ENCODE results near the gene MSRB1. TPM values are rescaled to one million over a fixed set of nuclear protein-coding genes. Genes with fewer than 3 reads are reported as not detected.

Gene MSRB1
- total RNA-seq, 1 donor from 2014 or later = 21.0 TPM

DNA sequence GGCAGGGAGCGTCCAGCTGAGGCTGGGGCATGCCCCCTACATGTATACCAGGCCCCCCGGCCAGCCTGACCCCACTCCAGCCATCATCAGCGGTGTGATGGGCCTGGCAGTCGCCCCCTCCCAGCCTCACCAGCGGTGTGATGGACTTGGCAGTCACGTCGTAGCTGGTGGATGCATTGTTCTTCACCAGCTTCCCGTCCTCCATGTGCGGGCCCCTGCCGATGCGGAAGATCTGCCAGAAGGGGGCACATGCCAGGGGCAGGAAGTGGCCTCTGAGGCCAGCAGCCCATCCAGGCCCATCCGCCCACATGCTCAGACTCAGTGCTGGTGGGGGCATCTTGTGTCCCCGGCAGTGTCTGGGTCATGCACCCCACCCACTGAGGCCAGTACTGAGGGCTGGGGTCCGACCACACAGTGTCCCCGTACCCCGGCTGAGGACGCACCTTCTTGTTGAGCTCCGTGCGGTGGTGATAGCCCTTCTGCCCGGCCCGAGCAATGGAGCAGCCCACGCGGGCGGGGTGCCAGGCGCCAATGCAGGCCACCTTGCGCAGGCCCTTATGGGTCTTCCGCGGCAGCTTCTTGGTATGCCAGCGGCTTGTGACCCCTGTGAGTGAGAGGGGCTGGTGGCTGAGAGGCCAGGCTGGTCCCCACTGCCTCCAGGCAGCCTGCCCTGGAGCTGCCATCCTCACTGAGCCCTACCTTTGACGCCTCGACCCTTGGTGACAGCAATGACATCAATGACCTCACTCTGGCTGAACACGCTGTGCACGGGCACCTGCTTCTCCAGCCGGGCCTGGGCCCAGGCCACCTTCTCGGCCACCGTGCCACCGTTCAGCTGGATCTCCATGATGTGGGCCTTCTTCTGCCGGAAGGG lies 3.7 kb upstream of the MSRB1 start:
- Mint-ChIP-seq H3K4me1 (ENCODE audit: unreplicated experiment) (peaks cover 15% of the 10 kb centered on the region), H3K4me3 (ENCODE audit: unreplicated experiment) (no peak overlapping the region), H3K36me3 (ENCODE audit: unreplicated experiment) (no peaks in the 10 kb centered on the region), H3K9me3 (ENCODE audit: unreplicated experiment) (no peaks in the 10 kb centered on the region), H3K27me3 (ENCODE audit: unreplicated experiment) (no peaks in the 10 kb centered on the region), H3K27ac (ENCODE audit: unreplicated experiment) (no peak overlapping the region)
- no peak for TF ChIP-seq CTCF (IDR thresholded peaks at IDR 0.05)
- DNase-seq (ENCODE audit: extremely low spot score, unreplicated experiment) = no peak

DNA sequence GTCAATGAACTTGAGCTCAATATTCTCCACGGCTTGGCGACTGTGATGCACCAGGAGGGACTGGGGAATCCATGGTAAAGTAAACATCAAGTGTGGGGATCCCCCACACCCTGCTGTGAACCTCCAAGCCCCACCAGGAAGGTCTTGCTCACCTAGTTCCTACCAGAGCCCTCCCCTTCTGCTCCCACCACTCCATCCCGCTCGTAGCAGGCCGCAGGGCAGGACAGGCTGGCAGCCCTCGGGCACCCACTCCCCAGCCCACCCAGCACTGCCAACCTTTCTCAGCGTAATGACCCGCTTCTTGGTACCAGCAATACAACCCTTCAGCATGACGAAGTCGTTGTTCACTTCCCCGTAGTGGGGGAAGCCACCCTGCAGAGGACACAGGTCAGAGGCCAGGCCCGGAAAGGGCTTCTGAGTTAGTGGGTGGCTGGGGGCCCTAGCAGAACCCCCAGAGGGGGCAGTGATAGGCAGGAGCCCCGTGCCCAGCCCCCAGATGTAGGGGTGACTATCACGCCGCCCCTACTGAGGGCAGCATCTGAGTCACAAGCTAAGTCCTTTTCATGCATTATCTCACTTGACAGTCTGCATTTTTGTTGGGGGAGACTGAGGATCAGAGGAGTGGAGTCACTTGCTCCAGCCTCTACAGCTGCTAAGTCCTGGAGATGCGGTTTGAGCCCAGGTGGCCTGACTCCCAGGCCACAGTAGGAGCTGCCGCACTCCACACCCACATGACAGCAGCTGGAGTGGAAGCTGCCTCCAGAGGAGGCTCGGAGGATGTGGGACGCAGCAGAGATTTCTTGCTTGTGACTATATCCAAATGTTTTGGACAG lies 2.8 kb upstream of the MSRB1 start:
- TF ChIP-seq CTCF (IDR thresholded peaks at IDR 0.05) = no peak
- DNase-seq (ENCODE audit: extremely low spot score, unreplicated experiment) = no peak
- Mint-ChIP-seq H3K4me1 (ENCODE audit: unreplicated experiment) (peaks cover 19% of the 10 kb centered on the region), H3K27me3 (ENCODE audit: unreplicated experiment) (no peaks in the 10 kb centered on the region), H3K9me3 (ENCODE audit: unreplicated experiment) (no peaks in the 10 kb centered on the region), H3K27ac (ENCODE audit: unreplicated experiment) (no peak overlapping the region), H3K4me3 (ENCODE audit: unreplicated experiment) (no peak overlapping the region), H3K36me3 (ENCODE audit: unreplicated experiment) (no peaks in the 10 kb centered on the region)

DNA sequence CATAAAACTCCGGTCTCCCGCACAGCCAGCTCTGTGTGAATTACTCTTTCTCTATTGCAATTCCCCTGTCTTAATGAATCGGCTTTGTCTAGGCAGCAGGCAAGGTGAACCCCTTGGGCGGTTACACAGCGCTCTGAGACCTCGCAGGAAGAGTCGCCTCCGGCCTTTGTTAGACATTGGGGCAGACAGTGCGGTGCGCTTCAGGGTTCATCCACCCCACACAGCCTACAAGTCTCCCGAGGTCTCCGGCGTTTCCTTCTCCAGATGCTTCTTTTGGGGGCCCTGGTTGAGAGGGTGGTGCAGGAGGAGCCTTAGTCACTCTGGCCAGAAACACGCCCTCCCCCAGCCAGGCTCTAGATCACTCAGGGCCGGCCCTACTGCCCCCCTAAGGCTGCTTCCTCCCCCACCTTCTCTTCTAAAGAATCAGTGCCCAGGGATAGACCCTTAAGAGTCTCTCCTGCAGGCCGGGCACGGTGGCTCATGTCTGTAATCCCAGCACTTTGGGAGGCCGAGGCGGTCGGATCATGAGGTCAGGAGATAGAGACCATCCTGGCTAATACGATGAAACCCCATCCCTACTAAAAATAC lies 1.7 kb upstream of the MSRB1 start:
- no peak for DNase-seq (ENCODE audit: extremely low spot score, unreplicated experiment)
- H3K36me3 Mint-ChIP-seq (ENCODE audit: unreplicated experiment) = no peaks in the 10 kb centered on the region
- peak overlapping the region; percentile 25 for H3K27ac Mint-ChIP-seq (ENCODE audit: unreplicated experiment)
- peak overlapping the region; percentile 85 for H3K4me3 Mint-ChIP-seq (ENCODE audit: unreplicated experiment)
- no peak for TF ChIP-seq CTCF (IDR thresholded peaks at IDR 0.05)
- H3K4me1 Mint-ChIP-seq (ENCODE audit: unreplicated experiment) = peaks cover 19% of the 10 kb centered on the region
- no peaks in the 10 kb centered on the region for H3K9me3 Mint-ChIP-seq (ENCODE audit: unreplicated experiment)
- no peaks in the 10 kb centered on the region for H3K27me3 Mint-ChIP-seq (ENCODE audit: unreplicated experiment)

- peak overlapping the region; percentile 85 for H3K4me3 Mint-ChIP-seq (ENCODE audit: unreplicated experiment)
- no peaks in the 10 kb centered on the region for H3K9me3 Mint-ChIP-seq (ENCODE audit: unreplicated experiment)
- H3K27me3 Mint-ChIP-seq (ENCODE audit: unreplicated experiment) = no peaks in the 10 kb centered on the region
- H3K27ac Mint-ChIP-seq (ENCODE audit: unreplicated experiment) = peak overlapping the region; percentile 47
- DNase-seq (ENCODE audit: extremely low spot score, unreplicated experiment) = no peak
- no peak for TF ChIP-seq CTCF (IDR thresholded peaks at IDR 0.05)
- peaks cover 3% of the 10 kb centered on the region for H3K36me3 Mint-ChIP-seq (ENCODE audit: unreplicated experiment)
- peaks cover 19% of the 10 kb centered on the region for H3K4me1 Mint-ChIP-seq (ENCODE audit: unreplicated experiment)
Measured at GRCh38 chr16:1942047-1942809, 771 bp downstream of the MSRB1 start.

Data from osteocyte (in vitro differentiated cells).